Measurements from ENCODE around the gene PSMB3.

The PSMB3 gene

DNA sequence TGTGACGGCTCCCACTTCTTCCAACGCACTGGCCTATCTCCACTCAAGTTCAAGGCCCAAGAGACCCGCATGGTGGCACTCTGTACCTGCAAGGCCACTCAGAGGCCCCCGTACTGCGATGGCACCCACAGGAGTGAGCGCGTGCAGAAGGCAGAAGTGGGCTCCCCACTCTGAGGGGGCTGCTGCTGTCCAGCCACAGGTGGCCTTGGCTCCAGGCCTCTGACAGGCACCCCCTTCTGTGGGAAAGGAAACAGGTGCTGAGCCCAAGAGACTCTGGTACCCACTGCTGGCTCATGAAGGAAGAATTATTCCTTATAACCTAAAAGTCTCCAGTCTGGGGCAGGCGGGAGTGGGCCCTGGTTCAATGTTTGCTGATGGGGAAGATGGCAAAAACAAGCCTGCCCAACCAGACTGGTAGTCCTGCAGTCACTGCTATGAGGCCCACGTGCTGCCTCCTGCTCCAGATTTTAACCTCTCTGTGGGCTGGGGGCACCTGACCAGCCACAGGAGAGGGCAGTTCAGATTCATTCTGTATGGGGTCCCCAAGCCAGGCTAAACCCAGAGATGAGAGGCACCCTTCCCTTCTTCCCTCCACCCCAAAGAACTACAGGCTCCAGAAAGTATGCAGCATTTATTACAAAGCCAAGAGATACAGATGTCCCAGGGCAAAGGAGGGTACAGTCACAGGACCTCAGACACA is 19.1 kb upstream of the PSMB3 start:
- in situ Hi-C loops (cut with HindIII; ENCODE audit: low sequenced_read_pairs), result no loop called here

- in situ Hi-C loops (cut with HindIII; ENCODE audit: low sequenced_read_pairs), result no loop called here
Measured at GRCh38 chr17:38733982-38734973, 18.3 kb upstream of the PSMB3 start.

DNA sequence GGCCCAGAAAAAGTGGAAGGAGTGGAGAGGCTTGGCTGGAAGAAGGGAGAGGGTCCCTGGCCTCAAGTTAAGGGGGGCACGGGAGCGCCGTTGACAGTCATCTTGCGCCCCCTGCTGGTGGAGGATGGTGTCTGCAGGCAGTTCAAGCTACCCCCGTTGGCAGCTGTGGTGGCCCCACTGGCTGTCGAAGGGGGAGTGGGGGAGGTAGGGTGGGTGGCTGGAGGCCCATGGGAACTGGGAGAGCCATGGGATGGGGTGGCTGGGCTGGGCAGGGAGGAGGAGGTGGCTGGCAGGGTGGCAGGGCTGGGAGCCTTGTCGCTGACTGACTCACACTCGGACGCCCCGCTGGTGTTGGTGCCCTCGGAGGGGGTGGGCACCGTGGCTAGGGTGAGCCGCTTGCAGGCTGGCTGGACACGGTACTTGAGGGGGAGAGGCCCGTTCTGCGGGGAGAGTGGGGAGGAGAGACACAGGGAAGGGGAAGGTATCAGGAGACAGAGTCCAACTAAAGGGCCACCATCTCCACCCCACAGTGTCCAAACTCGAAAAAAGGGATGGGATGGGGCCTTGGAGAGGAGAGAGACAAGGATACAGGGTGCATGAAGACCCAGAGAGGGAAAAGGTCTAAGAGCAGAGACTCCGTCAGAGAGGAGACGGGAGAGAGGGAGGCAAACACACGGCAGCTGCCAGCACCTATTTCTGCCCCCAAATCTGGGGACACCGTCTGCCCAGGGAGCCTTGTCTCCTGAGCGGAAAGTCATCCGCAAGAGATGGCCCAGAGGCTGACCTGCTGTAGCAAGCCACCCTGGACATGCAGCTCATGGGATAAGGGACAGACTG is 17.2 kb upstream of the PSMB3 start:
- in situ Hi-C loops (cut with HindIII; ENCODE audit: low sequenced_read_pairs), result no loop called here

DNA sequence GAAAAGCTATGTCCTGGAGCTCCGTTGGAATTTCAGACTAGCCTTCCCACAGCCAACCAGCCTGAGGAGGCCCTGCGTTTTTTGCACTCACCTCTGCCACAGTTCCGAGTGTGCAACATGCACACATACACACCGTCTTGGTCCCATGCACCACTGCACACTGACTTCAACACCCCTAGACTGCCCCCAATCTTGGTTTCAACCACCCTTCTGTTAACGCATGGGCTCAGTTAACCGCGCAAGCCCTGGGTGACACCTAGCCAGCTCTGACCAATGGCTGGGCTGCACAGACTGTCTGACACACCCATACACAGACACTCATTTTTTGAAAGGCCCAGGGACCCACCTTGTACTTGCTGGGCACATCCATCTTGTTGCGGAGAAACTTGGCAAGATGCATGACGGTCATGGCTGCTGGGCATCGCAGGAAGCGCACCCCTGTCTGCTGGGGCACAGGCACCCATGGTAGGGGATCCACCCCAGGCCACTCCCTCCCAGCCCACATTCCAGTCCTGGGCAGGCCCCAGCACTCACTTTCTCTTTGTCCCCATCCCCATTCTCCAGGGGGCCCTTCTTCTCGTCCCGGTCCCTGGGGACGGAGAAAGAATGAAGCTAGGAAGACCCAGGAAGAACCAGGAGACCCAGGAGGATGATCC is 14.4 kb upstream of the PSMB3 start:
- in situ Hi-C loops (cut with HindIII; ENCODE audit: low sequenced_read_pairs), result no loop called here

DNA sequence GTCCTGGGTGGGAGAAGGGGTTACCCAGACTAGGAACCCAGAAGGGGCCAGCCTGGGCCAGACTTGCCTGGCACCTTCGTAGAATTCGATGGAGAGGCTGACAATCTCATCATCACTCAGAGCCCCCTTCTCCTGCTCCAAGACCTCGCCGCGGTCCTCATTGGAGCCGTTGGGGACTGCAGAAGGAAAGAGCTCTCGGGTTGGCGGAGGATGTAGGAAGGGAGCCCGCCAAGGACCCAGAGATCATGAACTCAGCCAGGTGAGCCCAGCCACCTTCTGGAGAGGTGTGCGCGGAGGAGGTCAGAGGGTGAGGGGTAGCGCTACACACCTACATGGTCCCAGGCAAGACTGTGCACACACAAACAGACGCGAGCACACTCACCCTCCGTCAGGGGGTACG is 13.9 kb upstream of the PSMB3 start:
- in situ Hi-C loops (cut with HindIII; ENCODE audit: low sequenced_read_pairs), result no loop called here

DNA sequence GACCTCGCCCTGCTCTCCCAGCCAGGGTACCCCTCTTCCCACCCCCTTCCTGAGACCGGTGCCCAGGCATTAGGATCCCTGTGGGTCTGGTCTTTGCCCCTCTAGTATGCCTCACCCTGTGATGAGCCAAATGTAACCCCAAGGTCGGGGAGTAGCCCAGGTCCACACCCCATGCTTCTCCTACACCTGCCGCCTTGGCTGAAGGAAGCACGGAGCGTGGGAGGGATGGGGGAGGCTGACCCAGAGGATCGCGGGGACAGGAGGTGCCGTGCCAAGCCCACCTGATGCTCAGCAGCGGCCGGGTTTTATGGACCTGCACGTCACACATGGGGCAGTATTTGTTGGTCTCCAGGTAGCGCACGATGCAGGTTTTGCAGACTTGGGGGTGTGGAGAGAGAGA is 13.2 kb upstream of the PSMB3 start:
- in situ Hi-C loops (cut with HindIII; ENCODE audit: low sequenced_read_pairs), result no loop called here

- in situ Hi-C loops (cut with HindIII; ENCODE audit: low sequenced_read_pairs), result no loop called here
Measured at GRCh38 chr17:38740044-38740443, 12.5 kb upstream of the PSMB3 start.

GRCh38 chr17:38740806-38741205 is 11.7 kb upstream of the PSMB3 start:
- in situ Hi-C loops (cut with HindIII; ENCODE audit: low sequenced_read_pairs), result no loop called here

GRCh38 chr17:38741461-38741860 is 11.1 kb upstream of the PSMB3 start:
- in situ Hi-C loops (cut with HindIII; ENCODE audit: low sequenced_read_pairs), result no loop called here

- in situ Hi-C loops (cut with HindIII; ENCODE audit: low sequenced_read_pairs), result no loop called here
Measured at GRCh38 chr17:38741921-38742410, 10.6 kb upstream of the PSMB3 start.

- in situ Hi-C loops (cut with HindIII; ENCODE audit: low sequenced_read_pairs), result no loop called here
Measured at GRCh38 chr17:38742411-38743308, 9.9 kb upstream of the PSMB3 start.

DNA sequence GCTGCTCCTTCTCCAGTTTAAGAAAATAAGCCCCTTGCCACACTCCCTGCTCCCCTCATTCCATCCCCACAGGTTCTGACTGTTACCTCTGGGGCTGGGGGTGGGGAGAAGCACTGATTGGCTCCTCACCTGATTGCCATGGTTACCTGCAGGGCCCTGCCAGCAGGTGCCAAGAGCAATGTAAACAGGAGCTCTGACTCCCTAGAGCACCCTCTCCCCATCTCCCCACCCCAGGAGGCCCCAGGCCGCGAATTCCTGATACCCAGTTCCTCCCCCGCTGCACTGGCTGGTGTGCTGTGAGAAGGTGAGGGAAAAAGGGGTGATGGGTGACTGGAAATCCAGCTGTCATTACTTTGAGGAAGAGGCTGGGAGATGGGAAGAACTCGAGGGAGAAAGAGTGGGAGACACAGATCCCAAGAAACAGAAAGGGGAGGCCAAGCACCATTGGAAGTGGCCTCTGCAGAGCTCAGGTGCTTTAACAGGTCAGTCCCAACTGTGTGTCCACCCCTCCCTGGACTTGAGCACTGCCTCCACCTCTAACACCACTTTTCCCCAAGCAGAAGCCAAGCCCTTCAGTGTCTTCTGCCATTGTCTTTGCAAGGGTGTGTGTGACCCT is 8.9 kb upstream of the PSMB3 start:
- in situ Hi-C loops (cut with HindIII; ENCODE audit: low sequenced_read_pairs), result no loop called here

GRCh38 chr17:38745545-38745944 is 7.0 kb upstream of the PSMB3 start:
- in situ Hi-C loops (cut with HindIII; ENCODE audit: low sequenced_read_pairs), result no loop called here

GRCh38 chr17:38746004-38746848 is 6.3 kb upstream of the PSMB3 start:
- in situ Hi-C loops (cut with HindIII; ENCODE audit: low sequenced_read_pairs), result no loop called here

GRCh38 chr17:38746849-38747462 is 5.6 kb upstream of the PSMB3 start:
- in situ Hi-C loops (cut with HindIII; ENCODE audit: low sequenced_read_pairs), result no loop called here

DNA sequence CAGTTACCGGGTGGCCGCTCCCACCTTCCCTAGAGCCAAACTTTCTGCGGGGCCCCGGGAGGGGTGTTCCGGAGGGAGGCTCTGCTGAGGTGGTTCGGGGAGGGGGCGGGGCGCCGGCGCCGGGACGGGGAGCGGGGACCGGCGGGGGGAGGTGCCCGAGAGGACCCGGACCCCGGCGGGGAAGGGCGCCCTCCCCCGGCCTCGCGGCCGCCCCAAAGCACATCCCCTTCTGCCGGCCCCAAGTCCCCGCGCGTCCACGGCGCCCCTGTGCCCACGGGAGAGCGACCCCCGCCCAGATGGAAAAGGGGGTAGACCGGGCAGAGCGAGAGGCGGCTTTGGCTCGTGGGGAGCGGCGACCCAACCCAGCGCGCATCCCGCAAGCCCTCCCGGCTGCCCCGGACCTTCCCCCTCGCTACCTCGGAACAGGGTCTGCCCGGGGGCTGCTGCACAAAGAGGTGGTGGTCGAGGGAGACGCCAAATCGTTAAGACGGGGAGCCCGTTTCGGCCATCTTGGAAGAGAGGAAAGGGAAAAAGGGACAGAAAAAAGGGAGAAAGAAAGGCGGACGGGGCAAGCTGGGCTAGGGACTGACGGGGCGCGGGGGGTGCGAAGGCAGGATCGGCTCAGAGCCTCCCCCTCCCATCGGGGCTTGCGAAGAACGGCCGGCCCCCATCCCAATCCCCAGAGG is 4.9 kb upstream of the PSMB3 start:
- in situ Hi-C loops (cut with HindIII; ENCODE audit: low sequenced_read_pairs), result no loop called here

Data from endothelial cell of hepatic sinusoid (primary cell).